ENCODE data around the gene METTL26. TPM values are rescaled to one million over a fixed set of nuclear protein-coding genes. Genes with fewer than 3 reads are reported as not detected.

METTL26 gene
- total and polyA plus RNA-seq, 10 of the 15 experiments (the other 5 are each of a cell fraction or from before 2014, with no cell fraction given): 5.4 to 163 (median 79.3) TPM

GRCh38 chr16:636206-637080 lies at the start of gene METTL26 (continued):
- TF ChIP-seq POLR2AphosphoS5 (IDR thresholded peaks at IDR 0.05; ENCODE audit: low read length): peak; percentile 53; the same call in 1 of the 2 replicates
- TF ChIP-seq CBX5 (IDR thresholded peaks at IDR 0.05; ENCODE audit: low read depth): no peak
- no peak for TF ChIP-seq ZNF384 (IDR thresholded peaks at IDR 0.05; ENCODE audit: borderline replicate concordance, low read depth, low read length)
- TF ChIP-seq YY1 (IDR thresholded peaks at IDR 0.05; ENCODE audit: low read depth, low read length): peak; percentile 76
- TF ChIP-seq POLR2A (IDR thresholded peaks at IDR 0.05; ENCODE audit: low read depth, low read length): peak; percentile 88
- peak; percentile 64 for TF ChIP-seq MLLT1 (IDR thresholded peaks at IDR 0.05)
- peak in 1 of 3 experiments; percentile 12; a peak in 1 of 6 replicates for TF ChIP-seq CTCF (IDR thresholded peaks at IDR 0.05 in 2 of 3, conservative IDR thresholded peaks at IDR 0.05 in 1 of 3; ENCODE audit: control insufficient read depth in 2 of 3, extremely low read depth in 1 of 3, insufficient read depth in 1 of 3, low read depth in 3 of 3, low read length in 3 of 3)
- TF ChIP-seq EZH2 (IDR thresholded peaks at IDR 0.05; ENCODE audit: borderline replicate concordance, control insufficient read depth, low read depth, low read length): no peak
- no peak; a peak in 1 of 4 replicates for TF ChIP-seq ETV6 (conservative IDR thresholded peaks at IDR 0.05 in 1 of 2, IDR thresholded peaks at IDR 0.05 in 1 of 2; ENCODE audit: borderline replicate concordance in 1 of 2, low read depth in 1 of 2)
- TF ChIP-seq RELA (IDR thresholded peaks at IDR 0.05; ENCODE audit: borderline replicate concordance, partially characterized antibody): peak; percentile 17
- TF ChIP-seq WRNIP1 (IDR thresholded peaks at IDR 0.05; ENCODE audit: borderline replicate concordance, low read depth, low read length): no peak
- no peak for TF ChIP-seq E4F1 (IDR thresholded peaks at IDR 0.05; ENCODE audit: borderline replicate concordance, partially characterized antibody)
- TF ChIP-seq POU2F2 (IDR thresholded peaks at IDR 0.05; ENCODE audit: borderline replicate concordance, low read depth, low read length): peak; percentile 7; the same call in 1 of the 3 replicates
- TF ChIP-seq TAF1 (IDR thresholded peaks at IDR 0.05; ENCODE audit: borderline replicate concordance, low read depth, low read length): 0 out of 2 replicates have a peak, but pooled peaks have one; percentile 30
- TF ChIP-seq SREBF1 (IDR thresholded peaks at IDR 0.05; ENCODE audit: low read length): peak; percentile 27
- TF ChIP-seq NKRF (conservative IDR thresholded peaks at IDR 0.05): peak; percentile 93
- no peak for TF ChIP-seq HDAC2 (IDR thresholded peaks at IDR 0.05)
- TF ChIP-seq TCF3 (IDR thresholded peaks at IDR 0.05; ENCODE audit: borderline replicate concordance, insufficient read depth, low read depth, low read length): 0 out of 2 replicates have a peak, but pooled peaks have one; percentile 47
- peak; percentile 84 for TF ChIP-seq BACH1 (IDR thresholded peaks at IDR 0.05; ENCODE audit: borderline replicate concordance)
- TF ChIP-seq BRCA1 (IDR thresholded peaks at IDR 0.05; ENCODE audit: low read depth, low read length): no peak
- no peak for TF ChIP-seq MTA2 (IDR thresholded peaks at IDR 0.05; ENCODE audit: low read depth)
- peak; percentile 76; the same call in 1 of the 2 replicates for TF ChIP-seq PML (IDR thresholded peaks at IDR 0.05; ENCODE audit: low read length)

All from GM12878 (cell line).